HG03571 (cell line): ENCODE data around the gene TBC1D23.
"Not testable (repeated sequence)": the region's sequence is repeated elsewhere in the genome, so short reads cannot be mapped to it uniquely, and the experiment has no call there.

Experiments
- ATAC-seq: cut with Tn5 transposase; IDR thresholded peaks from one replicate; pipeline ENCODE4 v1.9.1; 2021; ENCODE audit not compliant: unreplicated experiment

TBC1D23 gene

DNA sequence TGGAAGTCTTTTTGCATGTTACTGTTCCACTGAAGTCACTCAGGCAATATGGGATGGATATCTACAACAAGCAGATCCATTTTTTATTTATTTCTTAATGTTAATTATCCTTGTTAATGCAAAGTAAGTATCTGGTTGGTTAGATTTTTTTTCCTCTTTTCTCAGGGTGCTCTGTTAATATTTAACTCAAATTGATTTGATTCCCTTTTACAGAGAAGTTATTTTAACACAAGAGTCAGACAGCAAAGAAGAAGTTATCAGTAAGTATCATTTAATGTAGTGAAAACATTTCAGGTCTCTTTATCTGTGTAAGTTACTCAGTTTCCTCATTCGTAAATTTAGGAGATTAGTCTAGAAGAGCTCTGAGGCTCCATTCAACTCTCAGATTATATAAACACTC, 34.3 kb downstream of the TBC1D23 start:
- no peak for ATAC-seq

DNA sequence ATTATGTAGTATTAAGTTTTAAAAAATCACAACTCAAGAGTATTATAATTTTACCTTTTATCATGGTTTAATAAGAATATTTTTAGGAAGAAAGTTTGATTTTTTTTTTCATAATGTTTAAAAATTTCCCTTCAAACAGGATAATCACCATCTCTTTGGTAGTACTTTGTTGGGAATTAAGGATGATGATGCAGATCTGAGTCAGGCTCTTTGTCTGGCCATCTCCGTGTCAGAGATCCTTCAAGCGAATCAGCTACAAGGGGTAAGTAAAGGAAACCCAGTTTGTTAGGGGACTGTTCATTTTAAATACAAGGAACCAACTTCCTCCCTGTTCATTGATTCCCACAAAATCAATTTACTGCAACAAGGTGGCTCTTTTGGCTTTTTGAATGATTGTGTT, 37.0 kb downstream of the TBC1D23 start:
- no peak for ATAC-seq

DNA sequence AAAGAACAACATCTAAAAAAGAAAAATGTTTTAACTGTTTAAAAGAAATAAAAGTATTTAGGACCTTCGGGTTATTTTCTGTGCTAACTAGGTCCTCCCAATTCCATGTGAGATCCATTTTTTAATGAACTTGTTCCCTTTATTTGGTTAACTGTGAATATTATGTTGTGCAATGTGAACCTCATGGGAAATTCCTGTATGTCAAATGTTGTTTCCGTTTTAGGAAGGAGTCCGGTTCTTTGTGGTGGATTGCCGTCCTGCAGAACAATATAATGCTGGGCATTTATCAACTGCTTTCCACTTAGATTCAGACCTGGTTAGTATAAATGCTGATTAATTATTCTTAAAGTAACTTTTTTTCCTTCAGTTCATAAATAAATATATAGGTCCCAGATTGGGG, 38.2 kb downstream of the TBC1D23 start:
- no peak for ATAC-seq

DNA sequence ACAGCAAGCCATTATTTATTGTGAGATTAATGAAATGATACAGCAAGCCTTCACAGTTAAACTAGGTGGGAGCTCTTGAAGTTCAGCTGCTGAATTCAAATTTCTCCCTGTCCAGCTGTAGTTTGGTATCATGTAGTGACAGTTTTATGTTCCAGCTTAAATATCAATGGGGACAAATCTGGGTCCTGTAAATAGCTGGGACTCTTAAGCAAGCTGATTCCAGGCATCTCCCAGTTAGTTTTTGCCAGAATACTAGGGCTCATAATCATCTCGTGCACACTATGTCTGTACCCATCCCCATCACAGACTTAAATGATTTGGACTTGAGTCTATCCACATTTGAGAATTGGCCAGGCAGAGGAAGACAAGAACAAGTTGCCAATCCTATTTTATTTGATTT, 45.9 kb downstream of the TBC1D23 start:
- ATAC-seq, result no peak

DNA sequence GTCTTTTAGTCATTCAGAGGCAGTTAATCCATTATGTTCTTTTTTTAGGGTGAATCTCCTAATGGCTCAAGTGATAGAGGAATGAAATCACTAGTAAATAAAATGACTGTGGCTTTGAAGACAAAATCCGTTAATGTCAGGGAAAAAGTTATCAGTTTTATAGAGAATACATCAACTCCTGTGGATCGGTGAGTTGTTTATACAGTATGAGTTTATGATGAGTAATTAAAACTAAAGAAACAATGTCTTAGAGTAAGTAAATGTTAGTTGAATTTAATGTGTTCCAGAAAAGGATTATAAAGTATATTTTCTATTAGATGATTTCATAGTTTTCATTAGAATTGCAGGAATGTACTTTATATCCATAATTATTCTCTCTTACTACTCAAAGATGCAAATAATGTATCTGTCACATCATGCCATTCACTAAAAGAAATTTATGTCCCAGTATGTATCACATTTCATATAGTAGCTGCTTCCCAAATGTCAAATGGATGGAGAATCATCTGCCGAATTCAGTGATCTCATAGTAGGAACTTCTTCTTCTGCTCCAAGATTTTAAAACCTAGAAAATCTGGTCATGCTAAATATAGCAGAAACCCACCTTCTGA, 49.7 kb downstream of the TBC1D23 start:
- ATAC-seq, result no peak

DNA sequence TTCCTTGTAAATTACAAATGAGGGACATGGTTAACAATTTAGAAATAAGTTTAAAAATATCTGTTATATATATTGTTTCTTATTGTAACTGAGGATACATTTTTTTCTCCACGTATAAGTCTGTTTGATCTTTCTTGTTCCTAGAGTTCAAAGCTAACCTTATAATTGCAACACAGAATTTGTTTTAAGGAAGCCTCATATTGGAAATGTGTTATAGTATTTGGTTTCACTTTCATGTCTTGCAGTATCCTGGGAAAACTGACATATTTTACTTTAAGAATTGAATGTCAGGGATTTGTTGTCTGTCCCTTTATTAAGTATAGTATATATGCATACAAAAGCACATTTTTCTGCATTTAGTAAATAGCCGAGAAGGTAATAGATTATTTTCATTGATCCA, 50.2 kb downstream of the TBC1D23 start:
- no peak for ATAC-seq

DNA sequence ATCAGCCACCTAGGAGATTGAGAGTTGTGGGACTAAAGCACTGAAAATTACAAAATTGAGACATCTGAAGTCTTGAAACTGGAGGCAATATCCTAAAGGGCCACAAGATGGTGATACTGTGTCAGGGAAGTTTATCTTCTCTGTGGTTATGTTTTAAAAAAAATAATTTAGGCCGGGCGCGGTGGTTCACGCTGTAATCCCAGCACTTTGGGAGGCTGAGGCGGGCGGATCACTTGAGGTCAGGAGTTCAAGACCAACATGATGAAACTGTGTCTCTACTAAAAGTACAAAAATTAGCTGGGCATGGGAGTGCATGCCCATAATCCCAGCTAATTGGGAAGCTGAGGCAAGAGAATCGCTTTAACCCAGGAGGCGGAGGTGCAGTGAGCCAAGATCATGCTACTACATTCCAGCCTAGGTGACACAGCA, 55.9 kb downstream of the TBC1D23 start:
- peak; percentile 49 for ATAC-seq

DNA sequence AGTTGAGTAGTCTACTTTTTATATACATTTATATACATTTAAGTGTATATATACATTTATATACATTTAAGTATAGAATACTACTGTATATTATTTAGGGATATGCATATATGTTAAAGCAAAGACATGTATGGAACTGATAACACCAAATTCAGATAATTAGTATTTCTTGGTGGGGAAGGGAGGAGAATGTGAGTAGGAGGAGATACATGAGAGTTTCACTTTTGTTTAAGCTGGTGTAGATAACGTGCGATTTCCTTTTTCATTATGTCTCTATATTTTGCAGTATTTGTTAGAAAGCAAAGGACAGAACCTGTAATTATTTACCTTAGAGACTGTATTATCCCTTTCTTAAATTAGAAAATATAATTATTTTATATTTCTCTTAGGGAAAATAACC, 57.1 kb downstream of the TBC1D23 start:
- ATAC-seq, result peak; percentile 72

DNA sequence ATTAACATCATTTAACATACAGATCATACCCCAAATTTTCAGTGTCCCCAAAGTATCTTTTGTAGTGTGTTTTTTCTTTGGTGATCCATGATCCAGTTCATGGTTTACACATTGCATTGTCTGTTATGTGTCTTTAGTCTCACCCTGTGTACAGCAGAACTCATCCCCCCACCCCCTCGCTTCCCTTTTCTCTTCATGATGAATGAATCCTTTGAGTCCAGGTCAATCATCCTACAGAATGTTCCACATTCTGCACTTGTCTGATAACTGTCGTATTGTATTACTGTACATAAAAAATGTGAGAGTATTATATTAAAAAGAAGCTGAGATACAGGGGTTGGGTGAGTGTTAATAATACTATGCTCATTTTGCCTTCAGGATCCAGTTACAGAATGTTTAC, 59.2 kb downstream of the TBC1D23 start:
- no peak for ATAC-seq

DNA sequence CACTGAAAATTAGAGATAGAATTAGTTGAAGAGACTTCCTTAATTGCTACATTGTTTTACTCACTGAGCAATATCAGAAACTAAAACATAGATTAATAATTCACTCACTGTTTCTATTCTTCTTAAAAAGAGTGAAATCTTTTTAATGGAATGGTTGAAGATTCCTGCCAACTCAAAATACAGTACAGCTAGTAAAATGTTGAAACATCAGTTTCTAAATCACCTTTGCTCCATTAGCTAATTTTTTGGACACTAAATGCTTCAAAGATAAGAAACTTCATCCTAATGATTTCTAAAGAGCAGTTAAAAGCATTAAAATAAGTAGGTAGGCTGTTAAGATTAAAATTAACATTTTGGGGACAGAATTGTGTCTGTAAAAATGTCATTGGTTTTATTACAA, 63.3 kb downstream of the TBC1D23 start:
- ATAC-seq, result no peak

DNA sequence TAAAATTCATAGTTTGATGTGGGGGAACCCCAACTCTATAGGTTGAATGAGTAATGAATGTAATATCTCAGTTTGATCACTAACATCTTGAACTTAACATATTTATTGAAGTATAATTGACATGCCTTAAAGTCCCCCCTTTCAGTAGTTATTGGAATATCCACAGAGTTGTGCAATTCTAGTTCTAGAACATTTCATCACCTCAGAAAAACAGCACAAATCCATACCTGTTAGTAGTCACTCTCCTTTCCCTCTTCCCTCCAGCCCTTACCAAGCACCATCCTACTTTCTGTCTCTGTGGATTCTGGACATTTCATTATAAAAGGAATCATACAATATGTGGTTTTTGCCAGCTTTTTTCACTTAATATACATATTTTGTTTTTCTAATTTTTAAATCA, 65.0 kb downstream of the TBC1D23 start:
- ATAC-seq, result no peak

DNA sequence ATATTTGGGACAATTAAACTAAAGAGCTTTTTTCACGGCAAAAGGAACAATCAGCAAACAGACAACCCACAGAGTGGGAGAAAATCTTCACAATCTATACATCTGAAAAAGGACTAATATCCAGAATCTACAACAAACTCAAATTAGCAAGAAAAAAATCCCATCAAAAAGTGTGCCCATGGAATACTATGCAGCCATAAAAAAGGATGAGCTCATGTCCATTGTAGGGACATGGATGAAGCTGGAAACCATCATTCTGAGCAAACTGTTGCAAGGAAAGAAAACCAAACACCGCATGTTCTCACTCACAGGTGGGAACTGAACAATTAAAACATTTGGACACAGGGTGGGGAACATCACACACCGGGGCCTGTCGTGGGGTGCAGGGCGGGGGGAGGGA, 66.6 kb downstream of the TBC1D23 start:
- not testable (repeated sequence) for ATAC-seq

DNA sequence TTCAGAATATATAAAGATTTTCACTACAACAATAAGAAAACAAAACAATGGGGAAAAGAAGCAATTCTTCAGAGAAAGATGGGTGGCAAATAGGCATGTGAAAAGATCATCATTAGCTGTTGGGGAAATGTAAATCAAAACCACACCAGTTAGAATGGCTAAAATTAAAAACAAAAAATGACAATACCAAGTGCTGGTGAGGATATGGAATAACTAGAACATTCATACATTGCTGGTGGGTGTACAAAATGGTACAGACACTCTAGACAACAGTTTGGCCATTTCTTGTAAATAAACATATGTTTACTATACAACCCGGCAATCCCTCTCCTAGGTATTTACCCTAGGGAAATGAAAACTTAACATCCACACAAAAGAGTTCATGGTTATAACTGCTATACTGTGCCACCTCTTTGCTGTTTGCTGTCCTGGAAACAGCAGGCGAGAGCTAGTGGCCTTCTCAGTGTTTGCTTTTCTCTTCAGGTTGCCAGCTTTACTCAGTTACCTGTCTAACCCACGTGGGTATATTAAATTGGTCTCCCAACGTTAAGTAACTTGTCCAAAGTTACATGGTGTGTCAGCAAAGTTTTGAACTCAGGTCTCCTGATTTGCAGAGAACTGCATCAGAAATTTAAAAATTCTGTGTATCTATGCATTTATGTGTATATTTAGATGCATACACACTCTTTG, 69.2 kb downstream of the TBC1D23 start:
- no peak for ATAC-seq

DNA sequence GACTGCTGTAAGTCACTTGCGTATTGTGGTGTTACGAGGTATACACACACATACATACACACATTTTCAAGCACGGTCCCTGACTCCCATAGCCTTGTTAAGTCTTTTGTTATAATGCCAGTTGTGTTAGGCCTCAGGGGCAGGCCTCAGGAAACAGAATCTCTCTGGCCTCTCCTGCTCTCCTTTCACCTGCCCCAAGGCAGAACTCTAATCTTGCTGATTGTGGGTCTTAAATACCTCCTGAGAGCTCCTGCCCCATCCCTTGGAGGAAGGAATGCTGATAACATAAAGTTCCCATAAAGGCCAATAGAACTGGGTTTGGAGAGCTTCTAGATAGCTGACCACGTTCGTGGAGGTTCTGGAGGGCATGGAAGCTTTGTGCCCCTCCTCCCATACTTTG, 69.9 kb downstream of the TBC1D23 start:
- ATAC-seq, result no peak

DNA sequence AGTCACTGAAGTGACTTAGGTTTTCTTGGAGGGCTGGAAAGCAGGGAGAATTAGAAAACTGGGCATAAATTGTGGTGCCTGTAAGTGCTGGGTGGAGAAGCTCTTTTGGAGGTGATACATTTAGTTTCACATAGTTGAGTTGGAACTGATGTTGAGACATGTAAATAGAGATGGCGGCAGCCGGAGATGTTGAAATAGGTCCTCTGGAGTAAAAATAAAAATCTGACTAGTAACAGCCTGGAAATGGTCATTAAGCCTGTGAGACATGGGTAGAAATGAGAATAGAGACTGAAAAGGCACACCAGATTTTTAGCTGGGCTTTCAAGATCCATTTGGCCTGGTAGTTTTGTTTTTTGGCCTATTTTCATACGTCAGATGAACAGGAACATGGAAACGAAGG, 70.9 kb downstream of the TBC1D23 start:
- ATAC-seq, result no peak

DNA sequence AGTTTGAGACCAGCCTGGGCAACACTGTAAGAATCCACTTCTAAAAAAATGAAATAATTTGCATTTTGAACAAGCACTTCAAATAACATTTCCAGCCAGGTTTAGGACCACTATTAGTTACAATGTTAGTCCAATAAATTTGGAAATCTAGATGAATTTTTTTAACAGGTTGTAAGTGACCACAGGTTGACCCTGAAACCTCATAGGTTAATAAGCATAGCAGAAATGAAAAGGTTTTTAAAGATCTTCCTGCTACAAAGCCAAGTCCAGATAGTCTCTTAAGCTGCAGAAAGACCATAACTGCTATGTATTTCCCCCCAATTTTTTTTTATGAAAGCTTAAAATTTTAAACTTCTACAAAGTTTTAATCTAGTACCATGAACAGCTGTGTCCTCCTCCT, 72.3 kb downstream of the TBC1D23 start:
- no peak for ATAC-seq

DNA sequence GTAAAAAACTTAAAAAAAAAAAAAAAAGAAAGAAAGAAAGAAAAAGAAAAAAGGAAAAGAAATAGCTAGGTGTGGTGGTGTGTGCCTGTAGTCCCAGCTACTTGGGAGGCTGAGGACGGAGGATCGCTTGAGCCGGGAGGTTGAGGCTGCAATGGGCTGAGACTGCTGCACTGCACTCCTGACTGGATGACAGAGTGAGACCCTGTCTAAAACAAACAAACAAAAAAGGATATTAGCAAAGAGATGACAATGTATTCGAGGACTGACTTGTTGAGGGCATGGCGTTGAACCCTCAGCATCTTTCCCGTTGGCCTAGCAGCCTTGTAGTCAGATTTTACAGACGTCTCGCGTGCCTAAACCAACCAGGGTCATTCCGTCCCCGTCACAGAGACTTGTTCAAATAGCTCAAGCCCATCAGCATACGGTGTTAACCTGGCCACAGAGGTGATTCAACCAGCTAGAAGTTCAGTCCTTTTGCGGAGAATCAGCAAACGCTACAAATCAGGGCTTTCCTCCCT, 73.2 kb downstream of the TBC1D23 start:
- ATAC-seq, result peak; percentile 5

DNA sequence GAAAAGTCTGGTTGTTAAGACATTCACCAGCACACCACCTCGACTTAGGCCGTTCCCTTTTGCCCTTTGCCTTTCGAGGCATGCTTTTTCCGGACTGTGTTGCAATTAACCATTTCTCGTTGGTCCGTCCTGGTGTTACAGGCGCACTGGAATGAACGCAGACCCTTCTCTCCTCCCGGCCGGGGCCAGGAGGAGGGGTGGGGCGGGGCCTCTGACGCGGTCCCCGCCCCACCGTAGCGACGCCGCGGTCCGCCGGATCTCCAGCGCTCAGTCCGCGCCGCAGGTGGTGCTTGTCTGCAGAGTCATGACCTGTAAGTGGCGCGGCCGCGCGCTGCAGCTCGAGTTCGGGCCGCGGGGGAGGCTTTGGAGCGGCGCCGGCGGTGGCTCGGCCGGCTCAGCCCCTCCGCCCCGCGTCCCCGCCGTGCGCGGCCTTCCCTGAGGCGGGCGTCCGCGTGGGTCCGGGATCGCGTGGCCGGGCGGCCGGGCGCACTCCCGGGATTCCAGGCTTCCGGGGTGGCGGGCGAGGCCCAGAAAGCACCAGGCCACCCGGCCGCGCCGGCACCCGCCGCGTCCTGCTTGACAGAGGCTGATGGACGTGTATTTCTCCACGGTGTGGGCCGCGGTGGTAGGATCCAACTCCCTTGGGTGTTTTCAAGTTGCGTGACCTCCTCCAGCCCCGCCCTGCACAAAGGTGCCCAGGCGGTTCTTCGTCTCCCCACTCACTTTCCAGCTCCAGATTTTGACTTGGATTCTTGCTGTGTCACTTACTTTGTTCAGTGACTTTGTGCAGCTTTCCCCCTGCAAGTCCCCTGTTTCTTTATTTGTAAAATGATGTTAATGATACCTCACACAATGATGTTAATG, 73.9 kb downstream of the TBC1D23 start, which contains the start of gene NIT2:
Gene NIT2, plus strand, starts transcription at position 270 of the 864 bp plus-strand sequence. Its CDS starts 35 bp downstream, at position 305.
- peak; percentile 95 for ATAC-seq

DNA sequence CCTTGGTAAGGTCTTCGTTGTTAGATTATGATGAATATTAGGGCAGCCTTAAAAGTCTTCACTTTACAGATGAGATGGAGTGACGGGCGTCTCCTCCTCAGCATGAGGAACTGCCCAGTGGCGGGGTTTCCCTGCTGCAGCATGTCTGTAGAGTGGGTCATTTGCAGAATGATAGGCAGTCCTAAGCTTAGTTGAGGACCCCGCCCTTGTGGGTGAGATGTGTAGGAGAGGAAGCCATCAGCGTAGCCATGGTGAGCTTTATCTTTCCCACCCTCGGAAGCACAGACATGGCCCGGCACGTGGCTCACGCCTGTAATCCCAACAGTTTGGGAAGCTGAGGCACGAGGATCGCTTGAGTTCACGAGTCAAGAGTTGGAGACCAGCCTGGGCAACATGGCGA, 74.6 kb downstream of the TBC1D23 start:
- no peak for ATAC-seq

DNA sequence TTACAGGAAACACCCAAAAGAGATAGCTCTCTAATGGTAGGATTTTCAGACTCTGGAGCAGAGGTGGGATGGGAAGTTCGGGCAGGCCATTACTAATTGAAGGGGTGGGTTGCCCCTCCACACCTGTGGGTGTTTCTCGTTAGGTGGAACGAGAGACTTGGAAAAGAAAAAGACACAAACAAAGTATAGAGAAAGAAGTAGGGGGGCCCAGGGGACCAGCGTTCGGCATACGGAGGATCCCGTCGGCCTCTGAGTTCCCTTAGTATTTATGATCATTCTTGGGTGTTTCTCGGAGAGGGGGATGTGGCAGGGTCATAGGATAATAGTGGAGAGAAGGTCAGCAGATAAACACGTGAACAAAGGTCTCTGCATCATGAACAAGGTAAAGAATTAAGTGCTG, 75.4 kb downstream of the TBC1D23 start:
- ATAC-seq, result not testable (repeated sequence)

DNA sequence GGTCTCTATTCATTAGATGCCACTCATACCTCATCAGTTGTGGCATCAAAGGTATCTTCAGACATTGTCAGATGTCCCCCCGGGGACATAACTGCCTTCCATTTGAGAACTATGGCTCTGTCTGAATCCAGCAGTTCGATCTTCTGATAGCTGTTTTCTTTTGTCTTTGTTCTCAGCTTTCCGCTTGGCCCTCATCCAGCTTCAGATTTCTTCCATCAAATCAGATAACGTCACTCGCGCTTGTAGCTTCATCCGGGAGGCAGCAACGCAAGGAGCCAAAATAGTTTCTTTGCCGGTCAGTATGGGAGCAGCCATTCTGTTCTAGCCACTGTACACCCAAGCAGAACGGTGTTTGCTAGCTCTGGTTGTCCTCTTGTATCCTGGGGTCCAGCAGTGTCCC, 78.1 kb downstream of the TBC1D23 start:
- no peak for ATAC-seq

DNA sequence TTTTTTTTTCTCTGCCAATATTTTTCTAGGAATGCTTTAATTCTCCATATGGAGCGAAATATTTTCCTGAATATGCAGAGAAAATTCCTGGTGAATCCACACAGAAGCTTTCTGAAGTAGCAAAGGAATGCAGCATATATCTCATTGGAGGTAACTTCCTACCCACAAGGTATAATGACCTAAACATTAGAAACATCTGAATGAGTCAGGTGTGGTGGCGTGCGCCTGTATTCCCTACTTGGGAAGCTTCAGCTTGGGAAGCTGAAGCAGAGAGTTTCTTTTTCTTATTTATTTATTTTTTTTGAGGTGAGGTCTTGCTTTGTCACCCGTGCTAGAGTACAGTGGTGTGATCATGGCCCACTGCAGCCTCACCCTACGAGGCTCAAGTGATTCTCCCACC, 79.0 kb downstream of the TBC1D23 start:
- no peak for ATAC-seq
